ENCODE measurements around the gene HJURP. TPM values are rescaled to one million over a fixed set of nuclear protein-coding genes. Genes with fewer than 3 reads are reported as not detected.
"Not testable (repeated sequence)": the region's sequence is repeated elsewhere in the genome, so short reads cannot be mapped to it uniquely, and the experiment has no call there.

The HJURP gene
- total RNA-seq: 1 to 10 TPM; 4.3 to 6.2 (median 5.8) TPM

GRCh38 chr2:233854241-233854981 is at the start of gene HJURP:
HJURP (minus strand) TSS chr2:233854535; CDS start chr2:233854500, 35 bp downstream.
- DNase-seq (peak; percentile 77), ATAC-seq (peak; percentile 98)
- Mint-ChIP-seq H3K36me3 (ENCODE audit: insufficient read depth) (no peaks in the 10 kb centered on the region), H3K4me1 (ENCODE audit: low read depth) (peaks cover 20% of the 10 kb centered on the region), H3K4me3 (peak within 1 kb of the TSS; percentile 95), H3K9me3 (no peaks in the 10 kb centered on the region), H3K27me3 (ENCODE audit: low read depth) (peaks cover 2% of the 10 kb centered on the region)

GRCh38 chr2:233901884-233902283 is 47.5 kb upstream of the HJURP start:
- ATAC-seq (no peak), DNase-seq (no peak)
- H3K36me3 Mint-ChIP-seq (ENCODE audit: insufficient read depth): no peaks in the 10 kb centered on the region
- peaks cover 15% of the 10 kb centered on the region for H3K4me1 Mint-ChIP-seq (ENCODE audit: low read depth)
- H3K9me3 Mint-ChIP-seq: no peaks in the 10 kb centered on the region
- no peak overlapping the region for H3K4me3 Mint-ChIP-seq
- peaks cover 17% of the 10 kb centered on the region for H3K27me3 Mint-ChIP-seq (ENCODE audit: low read depth)

- H3K4me1 Mint-ChIP-seq (ENCODE audit: low read depth): peaks cover 15% of the 10 kb centered on the region
- no peak overlapping the region for H3K4me3 Mint-ChIP-seq
- no peaks in the 10 kb centered on the region for H3K36me3 Mint-ChIP-seq (ENCODE audit: insufficient read depth)
- peaks cover 17% of the 10 kb centered on the region for H3K27me3 Mint-ChIP-seq (ENCODE audit: low read depth)
- no peaks in the 10 kb centered on the region for H3K9me3 Mint-ChIP-seq
- ATAC-seq (no peak), DNase-seq (no peak)
Measured at GRCh38 chr2:233901367-233901766, 47.0 kb upstream of the HJURP start.

GRCh38 chr2:233896253-233896652 is 41.9 kb upstream of the HJURP start:
- Mint-ChIP-seq H3K4me1 (ENCODE audit: low read depth) (peaks cover 15% of the 10 kb centered on the region), H3K27me3 (ENCODE audit: low read depth) (peaks cover 15% of the 10 kb centered on the region)
- H3K4me3 Mint-ChIP-seq; H3K9me3 Mint-ChIP-seq; DNase-seq; ATAC-seq; H3K36me3 Mint-ChIP-seq (ENCODE audit: insufficient read depth): not testable (repeated sequence)

- no peak for DNase-seq
- H3K36me3 Mint-ChIP-seq (ENCODE audit: insufficient read depth): no peaks in the 10 kb centered on the region
- no peak for ATAC-seq
Measured at GRCh38 chr2:233892793-233893192, 38.5 kb upstream of the HJURP start.

GRCh38 chr2:233882353-233882752 is 28.0 kb upstream of the HJURP start:
- peaks cover 5% of the 10 kb centered on the region for H3K36me3 Mint-ChIP-seq (ENCODE audit: insufficient read depth)
- H3K4me1 Mint-ChIP-seq (ENCODE audit: low read depth): no peaks in the 10 kb centered on the region
- H3K9me3 Mint-ChIP-seq: peaks cover 31% of the 10 kb centered on the region
- no peak for DNase-seq
- no peak for ATAC-seq
- H3K4me3 Mint-ChIP-seq: no peak overlapping the region
- H3K27me3 Mint-ChIP-seq (ENCODE audit: low read depth): peaks cover 38% of the 10 kb centered on the region

More at GRCh38 chr2:233892793-233893192, 38.5 kb upstream of the HJURP start:
- Mint-ChIP-seq H3K9me3 (no peaks in the 10 kb centered on the region), H3K4me1 (ENCODE audit: low read depth) (no peaks in the 10 kb centered on the region), H3K27me3 (ENCODE audit: low read depth) (peaks cover 35% of the 10 kb centered on the region), H3K4me3 (no peak overlapping the region)

- not testable (repeated sequence) for H3K4me1 Mint-ChIP-seq (ENCODE audit: low read depth); DNase-seq; ATAC-seq; H3K36me3 Mint-ChIP-seq (ENCODE audit: insufficient read depth); H3K4me3 Mint-ChIP-seq
- H3K27me3 Mint-ChIP-seq (ENCODE audit: low read depth): peaks cover 43% of the 10 kb centered on the region
- peaks cover 13% of the 10 kb centered on the region for H3K9me3 Mint-ChIP-seq
Measured at GRCh38 chr2:233872125-233872524, 17.8 kb upstream of the HJURP start.

- peaks cover 7% of the 10 kb centered on the region for H3K4me1 Mint-ChIP-seq (ENCODE audit: low read depth)
- DNase-seq (no peak), ATAC-seq (no peak)
- peaks cover 2% of the 10 kb centered on the region for H3K36me3 Mint-ChIP-seq (ENCODE audit: insufficient read depth)
- H3K9me3 Mint-ChIP-seq: peaks cover 12% of the 10 kb centered on the region
- H3K27me3 Mint-ChIP-seq (ENCODE audit: low read depth): peaks cover 41% of the 10 kb centered on the region
- H3K4me3 Mint-ChIP-seq: no peak overlapping the region
Measured at GRCh38 chr2:233871432-233871831, 17.1 kb upstream of the HJURP start.

- peaks cover 7% of the 10 kb centered on the region for H3K4me1 Mint-ChIP-seq (ENCODE audit: low read depth)
- peaks cover 2% of the 10 kb centered on the region for H3K36me3 Mint-ChIP-seq (ENCODE audit: insufficient read depth)
- H3K9me3 Mint-ChIP-seq: peaks cover 10% of the 10 kb centered on the region
- H3K27me3 Mint-ChIP-seq (ENCODE audit: low read depth): peaks cover 20% of the 10 kb centered on the region
- peak; percentile 52 for DNase-seq
- ATAC-seq: peak; percentile 89 to 92
- peak within 1 kb of the TSS; percentile 87 for H3K4me3 Mint-ChIP-seq
Measured at GRCh38 chr2:233867993-233868532, 13.7 kb upstream of the HJURP start, which contains the start of gene MSL3B. MSL3B (minus strand) TSS chr2:233868386.

- H3K4me3 Mint-ChIP-seq: no peak overlapping the region
- DNase-seq: no peak
Measured at GRCh38 chr2:233866479-233866878, 12.1 kb upstream of the HJURP start.

GRCh38 chr2:233865838-233866237 is 11.5 kb upstream of the HJURP start:
- DNase-seq (no peak), ATAC-seq (no peak)

More at GRCh38 chr2:233866479-233866878, 12.1 kb upstream of the HJURP start:
- Mint-ChIP-seq H3K4me1 (ENCODE audit: low read depth) (peaks cover 7% of the 10 kb centered on the region), H3K36me3 (ENCODE audit: insufficient read depth) (peaks cover 2% of the 10 kb centered on the region), H3K27me3 (ENCODE audit: low read depth) (peaks cover 9% of the 10 kb centered on the region), H3K9me3 (peaks cover 10% of the 10 kb centered on the region)
- no peak for ATAC-seq

GRCh38 chr2:233862261-233862768 is 8.0 kb upstream of the HJURP start:
- no peak overlapping the region for H3K4me3 Mint-ChIP-seq

More at GRCh38 chr2:233865838-233866237, 11.5 kb upstream of the HJURP start:
- Mint-ChIP-seq H3K27me3 (ENCODE audit: low read depth) (peaks cover 7% of the 10 kb centered on the region), H3K9me3 (peaks cover 10% of the 10 kb centered on the region), H3K4me1 (ENCODE audit: low read depth) (peaks cover 7% of the 10 kb centered on the region), H3K36me3 (ENCODE audit: insufficient read depth) (peaks cover 2% of the 10 kb centered on the region), H3K4me3 (no peak overlapping the region)

GRCh38 chr2:233858331-233858730 is 4.0 kb upstream of the HJURP start:
- Mint-ChIP-seq H3K27me3 (ENCODE audit: low read depth) (peaks cover 2% of the 10 kb centered on the region), H3K4me3 (no peak overlapping the region), H3K36me3 (ENCODE audit: insufficient read depth) (no peaks in the 10 kb centered on the region), H3K4me1 (ENCODE audit: low read depth) (peaks cover 16% of the 10 kb centered on the region), H3K9me3 (no peaks in the 10 kb centered on the region)
- no peak for DNase-seq
- ATAC-seq: no peak

More at GRCh38 chr2:233862261-233862768, 8.0 kb upstream of the HJURP start:
- Mint-ChIP-seq H3K36me3 (ENCODE audit: insufficient read depth) (no peaks in the 10 kb centered on the region), H3K9me3 (peaks cover 4% of the 10 kb centered on the region), H3K27me3 (ENCODE audit: low read depth) (no peaks in the 10 kb centered on the region), H3K4me1 (ENCODE audit: low read depth) (no peaks in the 10 kb centered on the region)
- DNase-seq: no peak
- ATAC-seq: no peak

GRCh38 chr2:233857511-233858141 is 3.3 kb upstream of the HJURP start:
- no peak for ATAC-seq
- H3K36me3 Mint-ChIP-seq (ENCODE audit: insufficient read depth): no peaks in the 10 kb centered on the region
- DNase-seq: peak; percentile 43
- peaks cover 18% of the 10 kb centered on the region for H3K4me1 Mint-ChIP-seq (ENCODE audit: low read depth)
- H3K9me3 Mint-ChIP-seq: no peaks in the 10 kb centered on the region
- H3K4me3 Mint-ChIP-seq: no peak overlapping the region
- peaks cover 2% of the 10 kb centered on the region for H3K27me3 Mint-ChIP-seq (ENCODE audit: low read depth)
